ENCODE measurements around the gene SLC30A9.

DNA sequence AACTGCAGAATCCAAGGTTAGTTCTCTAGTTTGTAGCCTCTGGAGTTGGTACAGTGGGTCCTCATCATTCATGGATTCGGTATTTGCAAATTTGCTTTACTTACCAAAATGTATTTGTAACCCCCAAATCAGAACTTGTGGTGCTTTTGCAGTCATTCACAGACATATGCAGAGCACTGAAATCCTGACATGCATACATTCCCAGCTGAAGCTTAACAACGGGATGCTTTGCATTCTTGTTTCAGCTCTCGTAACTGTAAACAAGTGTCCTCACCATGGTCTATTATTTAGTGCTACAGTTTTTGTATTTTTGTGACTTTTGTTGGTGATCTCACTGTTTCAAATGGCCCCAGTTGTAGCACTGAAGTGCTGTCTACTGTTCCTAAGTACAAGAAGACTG, 146.0 kb downstream of the SLC30A9 start:
- TF ChIP-seq, protein P1, sequence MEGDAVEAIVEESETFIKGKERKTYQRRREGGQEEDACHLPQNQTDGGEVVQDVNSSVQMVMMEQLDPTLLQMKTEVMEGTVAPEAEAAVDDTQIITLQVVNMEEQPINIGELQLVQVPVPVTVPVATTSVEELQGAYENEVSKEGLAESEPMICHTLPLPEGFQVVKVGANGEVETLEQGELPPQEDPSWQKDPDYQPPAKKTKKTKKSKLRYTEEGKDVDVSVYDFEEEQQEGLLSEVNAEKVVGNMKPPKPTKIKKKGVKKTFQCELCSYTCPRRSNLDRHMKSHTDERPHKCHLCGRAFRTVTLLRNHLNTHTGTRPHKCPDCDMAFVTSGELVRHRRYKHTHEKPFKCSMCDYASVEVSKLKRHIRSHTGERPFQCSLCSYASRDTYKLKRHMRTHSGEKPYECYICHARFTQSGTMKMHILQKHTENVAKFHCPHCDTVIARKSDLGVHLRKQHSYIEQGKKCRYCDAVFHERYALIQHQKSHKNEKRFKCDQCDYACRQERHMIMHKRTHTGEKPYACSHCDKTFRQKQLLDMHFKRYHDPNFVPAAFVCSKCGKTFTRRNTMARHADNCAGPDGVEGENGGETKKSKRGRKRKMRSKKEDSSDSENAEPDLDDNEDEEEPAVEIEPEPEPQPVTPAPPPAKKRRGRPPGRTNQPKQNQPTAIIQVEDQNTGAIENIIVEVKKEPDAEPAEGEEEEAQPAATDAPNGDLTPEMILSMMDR (conservative IDR thresholded peaks at IDR 0.05; ENCODE audit: low read depth, low read length) = no peak
- no peak for TF ChIP-seq EZH2 (IDR thresholded peaks at IDR 0.05; ENCODE audit: borderline replicate concordance, low read depth, low read length, poor library complexity, severe bottlenecking)
